CD4-positive, alpha-beta T cell treated with Interleukin-6 at 100 ng/mL for 8 hours (primary cell): ENCODE results near the gene ZNF487.

Experiments
- DNase-seq: peaks from one replicate; pipeline ENCODE4 v3.0.0-alpha.2; 2020; ENCODE audit warnings: mixed read lengths, low spot score

Gene ZNF487

DNA sequence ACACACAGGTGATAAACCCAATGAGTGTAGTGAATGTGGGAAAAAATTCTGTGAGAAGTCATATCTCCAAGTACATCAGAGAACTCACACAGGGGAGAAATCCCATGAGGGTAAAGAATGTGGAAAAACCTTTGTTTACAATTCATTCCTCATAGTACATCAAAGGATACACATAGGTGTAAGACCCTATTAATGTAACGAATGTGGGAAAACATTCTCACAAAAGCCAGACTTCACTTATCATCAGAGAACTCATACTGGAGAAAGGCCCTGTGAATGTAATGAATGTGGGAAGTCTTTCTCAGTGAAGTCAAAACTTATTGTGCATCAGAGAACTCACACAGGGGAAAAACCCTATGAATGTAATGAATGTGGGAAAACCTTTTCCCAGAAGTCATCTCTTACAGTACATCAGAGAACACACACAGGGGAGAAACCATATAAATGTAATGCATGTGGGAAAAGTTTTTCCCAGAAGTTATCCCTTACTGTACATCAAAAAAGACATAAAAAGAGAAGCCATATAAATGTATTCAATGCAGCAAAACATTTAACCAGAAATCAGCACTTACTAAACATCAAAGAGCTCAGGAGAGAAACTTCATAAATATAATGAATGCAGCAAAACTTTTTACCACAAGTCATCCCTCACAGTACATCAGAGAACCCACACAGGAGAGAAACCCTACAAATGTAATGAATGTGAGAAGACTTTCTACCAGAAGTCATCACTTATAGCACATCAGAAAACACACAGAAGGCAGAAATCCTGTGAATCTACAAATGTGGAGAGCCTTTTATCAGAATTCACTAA, 87.7 kb downstream of the ZNF487 start:
- no peak for DNase-seq
